GM19238 (cell line): ENCODE results near the gene YIF1B.
"Not testable (repeated sequence)": the region's sequence is repeated elsewhere in the genome, so short reads cannot be mapped to it uniquely, and the experiment has no call there.

Source experiments
- DNase-seq: peaks from one replicate; pipeline ENCODE4 v3.0.0; 2011; ENCODE audit warnings: low spot score; ENCODE audit not compliant: insufficient read length

Gene YIF1B

DNA sequence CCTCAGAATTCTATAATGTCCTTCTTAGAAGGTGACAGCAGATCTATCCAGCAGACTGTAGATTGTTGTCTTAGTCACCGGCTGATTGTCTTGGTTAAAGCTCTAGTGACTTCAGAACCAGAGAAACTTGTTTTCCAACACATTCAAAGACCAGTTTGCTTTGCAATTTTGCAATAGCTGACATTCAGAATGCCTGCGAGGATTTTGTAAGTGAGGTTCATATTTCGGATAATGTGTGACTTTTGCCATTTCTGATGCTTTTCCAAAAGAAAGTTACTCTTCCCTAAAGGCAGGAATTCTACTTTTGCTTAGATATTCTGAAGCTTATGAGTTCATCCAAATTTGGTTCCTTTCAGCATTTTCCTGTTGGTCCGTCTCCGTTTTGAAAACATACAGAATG lies 38.2 kb downstream of the YIF1B start:
- no peak for DNase-seq

GRCh38 chr19:38276942-38277517 lies 38.7 kb downstream of the YIF1B start:
- no peak for DNase-seq

- DNase-seq = no peak
Measured at GRCh38 chr19:38274739-38275138, 41.0 kb downstream of the YIF1B start.

DNA sequence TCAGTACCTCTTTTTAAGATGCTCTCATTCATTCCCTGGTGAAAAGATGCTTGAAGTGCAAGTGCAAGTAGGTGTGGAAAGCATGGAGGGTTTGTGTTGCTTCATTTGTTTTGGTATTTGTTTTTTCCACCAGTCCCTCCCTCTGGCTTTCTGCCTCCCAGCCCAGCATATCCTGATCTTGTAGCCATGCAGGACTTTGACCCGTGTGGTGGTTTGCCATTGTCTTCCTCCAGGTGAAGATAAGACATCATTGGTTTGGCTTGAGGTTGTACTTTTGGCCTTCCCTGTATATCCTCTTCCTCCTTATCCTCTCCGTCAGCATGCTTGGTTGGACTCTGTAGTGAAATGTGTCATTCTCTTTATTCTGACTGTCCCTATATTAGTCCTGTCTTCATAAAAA lies 42.2 kb downstream of the YIF1B start:
- no peak for DNase-seq

- DNase-seq = no peak
Measured at GRCh38 chr19:38270587-38271167, 45.1 kb downstream of the YIF1B start.

GRCh38 chr19:38268539-38268938 lies 47.2 kb downstream of the YIF1B start:
- DNase-seq = no peak

DNA sequence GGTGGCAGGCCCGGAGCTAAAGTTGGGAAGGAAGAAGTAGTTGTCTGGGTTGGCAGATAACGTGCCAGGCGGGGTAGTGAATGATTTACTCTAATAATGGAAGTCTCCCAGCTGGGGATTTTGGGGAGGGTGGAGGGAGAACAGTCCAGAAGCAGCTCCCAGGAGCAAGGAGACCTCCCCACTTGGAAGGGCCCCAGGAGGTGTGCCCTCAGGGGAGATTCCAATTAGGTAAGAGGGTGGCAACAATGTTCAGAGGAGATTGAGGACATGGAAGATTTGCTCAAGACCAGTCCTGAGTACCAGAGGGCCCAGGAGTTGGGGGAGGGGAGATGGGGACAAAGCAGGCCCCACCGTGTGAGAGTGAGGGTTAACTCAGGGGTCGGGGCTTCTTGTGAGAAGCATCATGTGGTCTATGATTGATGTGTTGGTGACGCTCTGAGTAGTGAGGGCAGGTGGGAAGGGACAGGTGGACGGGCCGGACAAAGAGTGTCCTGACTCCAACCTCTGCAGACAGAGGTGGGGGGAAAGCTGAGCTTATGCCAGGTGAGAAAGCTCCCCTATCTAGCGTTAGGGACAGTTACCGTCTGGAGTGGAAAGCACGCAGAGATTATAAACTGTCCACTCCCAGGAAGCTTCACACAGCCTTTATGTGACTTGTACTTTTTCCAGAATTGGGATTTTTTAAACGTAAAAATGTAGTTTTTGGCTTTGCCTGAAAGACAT lies 47.8 kb downstream of the YIF1B start:
- DNase-seq = no peak

GRCh38 chr19:38266981-38267597 lies 48.7 kb downstream of the YIF1B start:
- DNase-seq = no peak

DNA sequence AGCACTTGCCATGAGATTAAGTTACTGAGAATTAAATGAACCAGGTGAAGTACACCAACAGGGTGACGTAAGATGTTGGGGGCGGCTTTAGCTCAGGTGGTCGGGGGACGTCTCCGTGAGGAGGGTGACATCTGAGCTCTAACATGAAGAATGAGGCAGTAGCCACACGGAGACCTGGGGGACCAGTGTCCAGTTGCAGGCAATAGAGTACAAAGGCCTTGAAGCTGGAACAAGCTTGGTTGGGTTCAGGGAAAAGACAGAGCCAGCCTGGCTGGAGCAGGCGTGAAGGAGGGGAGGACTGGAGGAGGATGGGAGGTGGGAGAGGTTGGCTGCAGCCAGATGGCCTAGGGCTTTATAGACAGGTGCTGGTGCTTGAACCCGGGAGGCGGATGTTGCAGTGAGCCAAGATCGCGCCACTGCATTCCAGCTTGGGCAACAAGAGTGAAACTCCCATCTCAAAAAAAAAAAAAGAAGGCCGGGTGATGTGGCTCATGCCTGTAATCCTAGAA lies 49.8 kb downstream of the YIF1B start:
- DNase-seq = no peak

GRCh38 chr19:38265213-38265861 lies 50.4 kb downstream of the YIF1B start:
- DNase-seq = no peak

DNA sequence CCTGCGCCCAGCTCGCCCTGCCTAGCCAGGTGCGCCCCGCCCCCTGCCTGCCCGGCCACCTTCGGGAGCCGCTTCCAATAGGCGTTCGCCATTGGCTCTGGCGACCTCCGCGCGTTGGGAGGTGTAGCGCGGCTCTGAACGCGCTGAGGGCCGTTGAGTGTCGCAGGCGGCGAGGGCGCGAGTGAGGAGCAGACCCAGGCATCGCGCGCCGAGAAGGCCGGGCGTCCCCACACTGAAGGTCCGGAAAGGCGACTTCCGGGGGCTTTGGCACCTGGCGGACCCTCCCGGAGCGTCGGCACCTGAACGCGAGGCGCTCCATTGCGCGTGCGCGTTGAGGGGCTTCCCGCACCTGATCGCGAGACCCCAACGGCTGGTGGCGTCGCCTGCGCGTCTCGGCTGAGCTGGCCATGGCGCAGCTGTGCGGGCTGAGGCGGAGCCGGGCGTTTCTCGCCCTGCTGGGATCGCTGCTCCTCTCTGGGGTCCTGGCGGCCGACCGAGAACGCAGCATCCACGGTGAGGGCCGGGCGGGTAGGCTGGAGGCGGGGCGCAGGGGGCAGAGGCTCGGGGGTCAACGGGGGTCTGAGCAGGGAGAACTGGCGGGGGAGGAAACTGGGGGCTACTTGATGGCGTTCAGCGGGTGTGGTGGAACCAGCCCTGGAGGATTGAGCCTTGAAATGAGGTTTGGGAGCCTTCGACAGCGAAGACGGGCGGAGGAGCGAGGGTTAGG lies 51.1 kb downstream of the YIF1B start, which contains the start of gene SPINT2:
Gene SPINT2, plus strand, starts transcription at position 88 of the 727 bp plus-strand sequence. Its CDS starts 320 bp downstream, at position 408.
- peak; percentile 47 for DNase-seq

DNA sequence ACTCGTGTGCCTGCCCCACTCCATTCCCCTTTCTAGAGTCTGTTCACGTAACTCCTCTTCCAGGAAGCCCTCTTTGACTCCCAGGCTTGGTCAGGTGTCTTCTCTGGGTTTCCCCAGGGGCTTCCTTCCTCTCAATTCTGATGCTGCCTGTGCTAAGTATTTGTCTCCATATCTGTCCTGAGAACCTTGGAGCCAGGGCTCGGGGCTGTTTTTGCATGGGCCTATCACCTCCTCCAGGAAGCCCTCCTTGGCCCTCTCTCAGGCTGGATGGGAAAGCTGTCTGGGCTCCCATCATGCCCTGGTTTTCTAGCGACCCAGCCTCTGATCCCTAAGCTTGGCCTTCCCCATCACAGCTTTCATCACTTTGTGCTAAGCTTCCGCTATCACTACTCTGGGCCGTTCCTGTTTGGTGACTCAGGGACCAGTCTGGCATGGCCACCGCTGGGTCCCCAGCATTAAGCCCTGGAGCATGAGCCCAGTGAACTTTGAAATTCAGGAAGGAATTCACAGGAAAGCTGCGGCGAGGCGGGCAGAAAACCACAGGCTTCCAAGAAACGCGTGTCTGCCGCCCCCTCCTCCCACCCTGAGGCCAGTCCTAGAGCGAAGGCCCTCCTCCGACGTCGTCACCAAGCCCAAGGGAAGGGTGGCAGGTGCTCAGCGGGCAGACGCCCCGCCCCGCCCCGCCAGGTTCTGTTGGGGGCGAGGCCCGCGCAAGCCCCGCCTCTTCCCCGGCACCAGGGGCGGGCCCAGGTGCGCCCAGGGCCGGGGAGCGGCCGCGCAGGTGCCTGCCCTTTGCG lies 51.9 kb downstream of the YIF1B start:
- peak; percentile 53 for DNase-seq

- DNase-seq = no peak
Measured at GRCh38 chr19:38262585-38263268, 53.0 kb downstream of the YIF1B start.

DNA sequence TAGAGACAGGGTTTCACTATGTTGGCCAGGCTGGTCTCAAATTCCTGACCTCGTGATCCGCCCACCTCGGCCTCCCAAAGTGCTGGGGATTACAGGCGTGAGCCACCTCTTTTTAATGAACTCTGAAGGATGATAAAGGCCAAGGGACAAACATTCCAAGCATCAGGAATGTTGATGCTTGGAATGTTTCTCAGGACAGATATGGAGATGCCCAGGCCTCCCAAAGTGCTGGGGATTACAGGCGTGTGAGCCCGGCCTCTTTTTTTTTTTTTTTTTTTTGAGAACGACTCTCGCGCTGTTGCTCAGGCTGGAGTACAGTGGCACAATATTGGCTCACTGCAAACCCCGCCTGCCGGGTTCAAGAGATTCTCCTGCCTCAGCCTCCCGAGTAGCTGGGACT lies 53.8 kb downstream of the YIF1B start:
- not testable (repeated sequence) for DNase-seq

DNA sequence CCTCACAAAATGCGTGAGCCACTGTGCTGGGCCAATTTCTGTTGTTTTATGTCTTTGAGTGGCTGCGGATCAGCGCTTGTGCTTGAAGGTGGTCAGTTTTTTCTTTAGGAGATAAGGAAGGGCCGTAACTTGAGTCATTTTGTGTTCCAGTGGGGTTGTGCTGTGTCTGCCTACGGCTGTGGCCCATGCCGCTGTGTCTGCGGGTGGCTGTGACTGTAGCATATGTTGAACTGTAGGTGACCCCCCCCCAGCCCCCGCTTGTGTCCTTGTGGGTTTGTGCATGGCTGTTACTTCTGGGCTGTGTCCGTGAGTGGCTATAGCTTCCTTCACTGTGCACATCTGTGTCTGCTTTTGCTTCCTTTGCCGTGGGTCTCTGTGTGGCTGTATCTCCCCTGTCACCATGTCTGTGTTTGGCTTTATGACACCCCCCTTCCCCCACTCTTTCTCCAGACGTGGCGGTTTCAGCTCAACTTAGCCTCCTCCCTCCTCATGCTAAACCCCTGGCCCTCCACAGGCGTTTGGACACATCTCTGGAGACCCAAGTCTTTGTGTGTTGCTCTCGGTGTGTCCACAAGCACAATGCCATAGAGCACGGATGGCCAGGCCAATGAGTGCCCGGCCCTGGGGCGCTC lies 60.2 kb downstream of the YIF1B start:
- no peak for DNase-seq

- DNase-seq = no peak
Measured at GRCh38 chr19:38253788-38254187, 62.0 kb downstream of the YIF1B start.
